GM21737 (cell line): ENCODE measurements around the gene RALY.
"Not testable (repeated sequence)": the region's sequence is repeated elsewhere in the genome, so short reads cannot be mapped to it uniquely, and the experiment has no call there.

Source experiments
- ATAC-seq: cut with Tn5 transposase; IDR thresholded peaks from one replicate; pipeline ENCODE4 v1.9.1; 2021; ENCODE audit warnings: mild to moderate bottlenecking, moderate library complexity; ENCODE audit not compliant: unreplicated experiment

The RALY gene

DNA sequence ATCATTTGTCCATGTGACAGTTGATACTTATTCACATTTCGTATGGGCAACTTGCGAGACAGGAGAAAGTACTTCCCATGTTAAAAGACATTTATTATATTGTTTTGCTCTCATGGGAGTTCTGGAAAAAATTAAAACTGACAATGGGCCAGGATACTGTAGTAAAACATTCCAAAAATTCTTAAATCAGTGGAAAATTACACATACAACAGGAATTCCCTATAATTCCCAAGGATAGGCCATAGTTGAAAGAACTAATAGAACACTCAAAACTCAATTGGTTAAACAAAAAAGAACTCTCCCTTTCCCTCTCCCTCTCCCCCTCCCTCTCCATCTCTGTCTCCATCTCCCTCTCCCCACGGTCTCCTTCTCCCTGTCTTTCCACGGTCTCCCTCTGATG is 137.8 kb downstream of the RALY start:
- no peak for ATAC-seq

DNA sequence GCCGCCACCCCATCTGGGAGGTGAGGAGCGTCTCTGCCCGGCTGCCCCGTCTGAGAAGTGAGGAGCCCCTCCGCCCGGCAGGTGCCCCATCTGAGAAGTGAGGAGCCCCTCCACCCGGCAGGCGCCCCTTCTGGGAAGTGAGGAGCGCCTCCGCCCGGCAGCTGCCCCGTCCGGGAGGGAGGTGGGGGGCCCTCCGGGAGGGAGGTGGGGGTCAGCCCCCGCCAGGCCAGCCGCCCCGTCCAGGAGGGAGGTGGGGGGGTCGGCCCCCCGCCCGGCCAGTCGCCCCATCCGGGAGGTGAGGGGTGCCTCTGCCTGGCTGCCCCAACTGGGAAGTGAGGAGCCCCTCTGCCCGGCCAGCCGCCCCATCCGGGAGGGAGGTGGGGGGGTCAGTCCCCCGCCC is 138.8 kb downstream of the RALY start:
- ATAC-seq = not testable (repeated sequence)

- not testable (repeated sequence) for ATAC-seq
Observed at GRCh38 chr20:34132943-34133342, 139.2 kb downstream of the RALY start.

DNA sequence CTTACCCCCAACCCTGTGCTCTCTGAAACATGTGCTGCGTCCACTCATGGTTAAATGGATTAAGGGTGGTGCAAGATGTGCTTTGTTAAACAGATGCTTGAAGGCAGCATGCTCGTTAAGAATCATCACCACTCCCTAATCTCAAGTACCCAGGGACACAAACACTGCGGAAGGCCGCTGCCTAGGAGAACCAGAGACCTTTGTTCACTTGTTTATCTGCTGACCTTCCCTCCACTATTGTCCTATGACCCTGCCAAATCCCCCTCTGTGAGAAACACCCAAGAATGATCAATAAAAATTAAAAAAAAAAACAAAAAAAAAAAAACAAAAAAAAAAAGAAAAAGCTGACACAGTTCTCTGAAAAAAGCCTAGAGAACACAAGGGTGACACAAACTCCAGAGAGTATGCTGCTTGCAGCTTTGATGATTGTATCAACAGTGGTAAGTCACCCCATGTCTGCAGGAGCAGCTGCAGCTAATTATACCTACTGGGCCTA is 139.7 kb downstream of the RALY start:
- ATAC-seq = not testable (repeated sequence)
